H1 (cell line): ENCODE results near the gene RNF4. TPM values are rescaled to one million over a fixed set of nuclear protein-coding genes. Genes with fewer than 3 reads are reported as not detected.

Experiments used
- CTCF ChIA-PET: fragments of 300-600 bp; sonication (Branson Sonifier 250); formaldehyde crosslinking; loops from one replicate; lab custom pipeline; 2021; ENCODE audit not compliant: partially characterized antibody; lab: Charles Lee
- POLR2A ChIA-PET: fragments of 300-600 bp; sonication (Branson Sonifier 250); formaldehyde crosslinking; loops from one replicate; lab custom pipeline; 2021; ENCODE audit warnings: inconsistent platforms; ENCODE audit not compliant: partially characterized antibody; lab: Charles Lee
- DNase-seq, 2 experiments: peaks; one replicate each; pipeline versions ENCODE4 v3.0.0 to v3.0.0-alpha.2; 2010 to 2022; ENCODE audit warnings: low spot score in 2 of 2, low read depth in 1 of 2, mixed read lengths in 1 of 2
- FAIRE-seq: peaks from 2 replicates; lab custom pipeline; 2011; peaks lifted over from hg19 to GRCh38; lab: Jason Lieb, UNC
- H2AFZ ChIP-seq: 2 replicates; pipeline ENCODE4 v1.8.1; 2012; ENCODE audit warnings: low read length, inconsistent platforms
- H2AK5ac ChIP-seq: 2 replicates; pipeline ENCODE4 v1.6.1; 2013; ENCODE audit warnings: low read depth, low read length
- H2BK120ac ChIP-seq: replicated peaks from 2 replicates; pipeline ENCODE3; 2013; ENCODE audit warnings: low read depth, low read length, inconsistent platforms
- H2BK12ac ChIP-seq: 2 replicates; pipeline ENCODE4 v1.6.1; 2013; ENCODE audit warnings: low read depth, low read length
- H2BK15ac ChIP-seq: 2 replicates; pipeline ENCODE4 v1.6.1; 2013; ENCODE audit warnings: low read length
- H2BK20ac ChIP-seq: 2 replicates; pipeline ENCODE4 v1.6.1; 2013; ENCODE audit warnings: low read length
- H2BK5ac ChIP-seq: 2 replicates; pipeline ENCODE4 v1.6.1; 2013; ENCODE audit warnings: low read depth, low read length
- H3K14ac ChIP-seq: 2 replicates; pipeline ENCODE4 v1.6.1; 2013; ENCODE audit warnings: inconsistent platforms; ENCODE audit not compliant: insufficient read length
- H3K18ac ChIP-seq: 2 replicates; pipeline ENCODE4 v1.6.1; 2013; ENCODE audit warnings: low read length; ENCODE audit errors: extremely low read depth
- H3K23ac ChIP-seq: 2 replicates; pipeline ENCODE4 v1.6.1; 2013; ENCODE audit warnings: inconsistent platforms; ENCODE audit not compliant: insufficient read length
- H3K23me2 ChIP-seq: 2 replicates; pipeline ENCODE4 v1.6.1; 2013; ENCODE audit warnings: low read depth, low read length
- H3K27ac ChIP-seq: 2 replicates; pipeline ENCODE4 v1.6.1; 2011; ENCODE audit warnings: low read depth, low read length, inconsistent platforms
- H3K27me3 ChIP-seq, 4 experiments: replicated peaks in 1 of 4; 1 replicate in 1 of 4; 2 replicates in 3 of 4; pipeline versions ENCODE4 v1.6.1 to v1.8.1; 2011 to 2013; ENCODE audit warnings: low read length in 3 of 4, mild to moderate bottlenecking in 3 of 4, inconsistent platforms in 2 of 4, mixed read lengths in 2 of 4, moderate library complexity in 1 of 4; ENCODE audit not compliant: control insufficient read depth in 3 of 4, insufficient read depth in 3 of 4; ENCODE audit errors: extremely low read depth in 1 of 4
- H3K36me3 ChIP-seq, 4 experiments: 2 replicates each; pipeline versions ENCODE4 v1.6.1 to v1.8.1; 2011 to 2013; ENCODE audit warnings: mild to moderate bottlenecking in 4 of 4, low read length in 3 of 4, moderate library complexity in 2 of 4, control low read depth in 1 of 4, inconsistent platforms in 1 of 4; ENCODE audit not compliant: insufficient read depth in 4 of 4, control insufficient read depth in 2 of 4
- H3K4ac ChIP-seq: replicated peaks from 2 replicates; pipeline ENCODE3; 2013; ENCODE audit warnings: low read length, low read depth, mixed read lengths, inconsistent platforms; ENCODE audit not compliant: insufficient read length
- H3K4me1 ChIP-seq, 4 experiments: replicated peaks in 1 of 4; 1 replicate in 1 of 4; 2 replicates in 3 of 4; pipeline versions ENCODE4 v1.6.1 to v1.8.1; 2011 to 2013; ENCODE audit warnings: low read length in 3 of 4, inconsistent platforms in 2 of 4, mixed read lengths in 1 of 4; ENCODE audit not compliant: insufficient read depth in 4 of 4, control insufficient read depth in 3 of 4
- H3K4me2 ChIP-seq, 2 experiments: 2 replicates each; pipeline versions ENCODE4 v1.6.1 to v1.8.1; 2011 to 2013; ENCODE audit warnings: low read depth in 2 of 2, low read length in 2 of 2, control low read depth in 1 of 2, inconsistent platforms in 1 of 2, mild to moderate bottlenecking in 1 of 2; ENCODE audit not compliant: insufficient read depth in 1 of 2
- H3K4me3 ChIP-seq, 4 experiments: fragments of 200-600, 300-600 bp in 1 of 4; sonication (generic), shearing (Covaris generic), sonication (Bioruptor Twin) in 1 of 4; 2 replicates each; pipeline versions ENCODE4 v1.5.1 to v1.8.1; 2011 to 2016; ENCODE audit warnings: low read length in 4 of 4, low read depth in 3 of 4, control low read depth in 2 of 4, inconsistent platforms in 2 of 4, mild to moderate bottlenecking in 2 of 4, mixed read lengths in 1 of 4, moderate library complexity in 1 of 4; ENCODE audit not compliant: insufficient read depth in 2 of 4; ENCODE audit errors: extremely low read depth in 1 of 4
- H3K56ac ChIP-seq: replicated peaks from 2 replicates; pipeline ENCODE3; 2013; ENCODE audit warnings: low read depth, mild to moderate bottlenecking, mixed read lengths, low read length, inconsistent platforms; ENCODE audit not compliant: insufficient read length
- H3K79me1 ChIP-seq: 2 replicates; pipeline ENCODE4 v1.6.1; 2013; ENCODE audit warnings: low read depth, low read length, control low read depth
- H3K79me2 ChIP-seq, 2 experiments: 2 replicates each; pipeline versions ENCODE4 v1.6.1 to v1.8.1; 2012 to 2013; ENCODE audit warnings: low read length in 2 of 2, mild to moderate bottlenecking in 2 of 2, inconsistent platforms in 1 of 2; ENCODE audit not compliant: insufficient read depth in 2 of 2, control insufficient read depth in 1 of 2
- H3K9ac ChIP-seq, 4 experiments: replicated peaks in 1 of 4; 1 replicate in 1 of 4; 2 replicates in 3 of 4; pipeline versions ENCODE4 v1.6.1 to v1.8.1; 2011 to 2013; ENCODE audit warnings: low read depth in 3 of 4, low read length in 3 of 4, control low read depth in 2 of 4, mild to moderate bottlenecking in 2 of 4, moderate library complexity in 2 of 4, inconsistent platforms in 1 of 4; ENCODE audit errors: extremely low read depth in 1 of 4
- H3K9me3 ChIP-seq, 2 experiments: 2 replicates each; pipeline versions ENCODE4 v1.6.1 to v1.8.1; 2012 to 2013; ENCODE audit warnings: mild to moderate bottlenecking in 2 of 2, moderate library complexity in 2 of 2, control low read depth in 1 of 2, inconsistent platforms in 1 of 2, low read depth in 1 of 2, low read length in 1 of 2, mixed read lengths in 1 of 2; ENCODE audit not compliant: insufficient read depth in 2 of 2
- H4K20me1 ChIP-seq, 2 experiments: replicated peaks in 1 of 2; 2 replicates each; pipeline versions ENCODE3 to v1.8.1; 2011 to 2013; ENCODE audit warnings: inconsistent platforms in 2 of 2, low read length in 2 of 2, mild to moderate bottlenecking in 1 of 2; ENCODE audit not compliant: insufficient read depth in 2 of 2, control insufficient read depth in 1 of 2
- H4K5ac ChIP-seq: 2 replicates; pipeline ENCODE4 v1.6.1; 2013; ENCODE audit warnings: low read length, low read depth, mixed read lengths, inconsistent platforms; ENCODE audit not compliant: insufficient read length
- H4K8ac ChIP-seq: 2 replicates; pipeline ENCODE4 v1.8.0; 2013; ENCODE audit warnings: mild to moderate bottlenecking, moderate library complexity, low read length, inconsistent platforms; ENCODE audit not compliant: insufficient read depth; ENCODE audit errors: extremely low read depth
- H4K91ac ChIP-seq: replicated peaks from 2 replicates; pipeline ENCODE3; 2013; ENCODE audit warnings: low read length, mixed read lengths, inconsistent platforms; ENCODE audit not compliant: insufficient read length
- ATF2 ChIP-seq: IDR thresholded peaks from 2 replicates; pipeline ENCODE4 v1.6.1; 2012; ENCODE audit warnings: low read length, inconsistent platforms
- BCL11A ChIP-seq, 2 experiments: IDR thresholded peaks; one replicate each; pipeline ENCODE4 v1.6.1; 2011; ENCODE audit warnings: low read depth in 2 of 2, low read length in 2 of 2, mild to moderate bottlenecking in 2 of 2
- JUND ChIP-seq: IDR thresholded peaks from 2 replicates; pipeline ENCODE4 v1.6.1; 2011; ENCODE audit warnings: mild to moderate bottlenecking, improper control_type of control experiment, low read length
- MAX ChIP-seq: IDR thresholded peaks from 2 replicates; pipeline ENCODE4 v1.6.1; 2012; ENCODE audit warnings: inconsistent platforms
- SP2 ChIP-seq: IDR thresholded peaks from 2 replicates; pipeline ENCODE4 v1.6.1; 2012; ENCODE audit warnings: mild to moderate bottlenecking, low read length, inconsistent platforms
- YY1 ChIP-seq: IDR thresholded peaks from 2 replicates; pipeline ENCODE4 v1.6.1; 2011; ENCODE audit warnings: low read depth, mild to moderate bottlenecking, low read length
- WGBS, 2 experiments: shearing (Covaris generic) in 1 of 2; methylation state at CpG; one replicate each; pipeline versions ENCODE4 v1.1.6 to v1.1.7; 2013 to 2015; ENCODE audit warnings: low lambda C conversion rate in 2 of 2, mixed read lengths in 2 of 2, inconsistent platforms in 1 of 2, low coverage in 1 of 2, missing lambda C conversion rate in 1 of 2; ENCODE audit not compliant: insufficient replicate concordance in 2 of 2, insufficient coverage in 1 of 2, insufficient read length in 1 of 2; ENCODE audit errors: extremely low coverage in 1 of 2, missing lambda C conversion rate in 1 of 2; 5-methylcytosine and 5-hydroxymethylcytosine counted together
- polyA plus RNA-seq, 7 experiments: library from polyadenylated mRNA; depleted of rRNA in 3 of 7; stranded (reverse) in 5 of 7; unstranded in 2 of 7; fragments of >200 nt in 5 of 7; fragments of 200-250 nt in 2 of 7; gene quantifications; 1 replicate in 5 of 7; 2 replicates in 1 of 7; 4 replicates in 1 of 7; pipeline versions ENCODE4 v1.2.1 to v1.2.3, GENCODE V29; 2011 to 2013; ENCODE audit warnings: missing spikeins in 2 of 7, mixed read lengths in 2 of 7
- total RNA-seq: library from RNA; stranded (reverse); fragmentation: NEBNext Ultra II Directional; extraction: Animal tissue kit (Norgen Biotek cat#: 25700); gene quantifications from 2 replicates; pipeline ENCODE4 v1.2.1, GENCODE V29; 2021

RNF4 gene
- total and polyA plus RNA-seq, 2 of the 8 experiments (the other 6 are each of a cell fraction or from before 2014, with no cell fraction given): 68.2 to 78.9 TPM

DNA sequence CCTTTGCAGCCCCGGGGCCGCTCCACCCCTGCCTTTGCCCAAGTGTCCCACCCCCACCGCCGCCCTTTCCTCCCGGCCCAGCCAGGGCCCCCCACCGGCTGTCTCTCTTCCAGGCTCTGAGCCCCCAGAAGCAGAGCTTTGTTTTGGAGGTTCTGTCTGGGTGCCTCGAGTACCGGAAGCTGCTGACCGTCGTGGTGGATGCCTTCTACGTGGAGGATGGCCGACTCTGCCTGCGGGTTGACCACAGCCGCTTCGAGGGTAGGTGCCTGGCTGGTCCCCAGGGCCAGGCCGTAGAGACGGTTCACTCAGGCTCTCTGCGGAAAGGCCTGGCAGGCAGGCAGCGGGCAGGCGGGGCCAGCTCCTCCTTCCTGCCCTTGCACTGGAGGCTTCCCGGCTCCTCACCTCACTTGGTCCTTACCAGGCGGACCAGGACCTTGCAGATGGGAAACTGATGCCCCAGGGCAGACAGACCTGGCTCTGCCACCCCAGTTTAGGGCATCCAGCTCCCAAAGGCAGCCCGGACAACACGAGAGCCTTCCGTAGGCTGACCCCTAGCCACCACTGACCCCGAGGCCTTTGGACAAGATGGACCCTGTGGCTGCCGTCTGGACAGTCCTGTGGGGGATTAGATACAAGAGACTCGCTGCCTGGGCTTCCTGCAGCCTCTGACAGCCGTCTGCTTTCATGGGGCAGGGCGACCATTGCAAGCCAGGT lies 32.0 kb upstream of the RNF4 start:
- H3K23me2 ChIP-seq: no peaks in the 10 kb centered on the region
- no peaks in the 10 kb centered on the region for H3K79me1 ChIP-seq
- H3K4ac ChIP-seq: no peak overlapping the region
- H3K14ac ChIP-seq: no peak overlapping the region
- H3K23ac ChIP-seq: no peak overlapping the region
- CTCF ChIA-PET: interaction anchor here (1.1 to 4.2 kb wide), 8 partner anchors 10 to 217 kb away, joined by 3 to 20 read pairs (median 6); no protein-coding TSS in a partner anchor
- H4K8ac ChIP-seq: no peak overlapping the region
- no peak overlapping the region for H3K4me3 ChIP-seq
- H4K20me1 ChIP-seq: no peaks in the 10 kb centered on the region
- no peak overlapping the region; the same call in 1 of the 2 replicates for H3K18ac ChIP-seq
- H3K56ac ChIP-seq: no peak overlapping the region
- H2BK5ac ChIP-seq: no peak overlapping the region
- no peak overlapping the region for H2AK5ac ChIP-seq
- peak overlapping the region; percentile 60; the same call in 1 of the 2 replicates for H2BK12ac ChIP-seq
- 93% methylated on average over 23 of the region's 30 CpGs; no CpG with 5 or more reads in 1 of the 2 experiments for WGBS, 2 experiments
- H3K4me1 ChIP-seq: peaks cover 0 to 7% (median 0%) of the 10 kb centered on the region in 4 experiments; a peak in 5 of 7 replicates
- H3K9me3 ChIP-seq: no peaks in the 10 kb centered on the region
- no peaks in the 10 kb centered on the region for H3K79me2 ChIP-seq
- no peak overlapping the region for H4K91ac ChIP-seq
- H3K9ac ChIP-seq: no peak overlapping the region
- H3K27me3 ChIP-seq: no peaks in the 10 kb centered on the region
- H2AFZ ChIP-seq: no peak overlapping the region
- FAIRE-seq: no peak
- TF ChIP-seq MAX (no peak), YY1 (no peak), BCL11A (IDR thresholded peaks at IDR 0.05; ENCODE audit: low read depth in 2 of 2, low read length in 2 of 2) (no peak), SP2 (no peak), JUND (no peak), ATF2 (no peak)
- peak in 1 of 2 experiments; percentile 51 for DNase-seq
- no peaks in the 10 kb centered on the region for H3K36me3 ChIP-seq
- POLR2A ChIA-PET: interaction anchor here (0.9 kb wide), 1 partner anchor 32 kb away, joined by 3 read pairs; the partner anchor contains the start of gene RNF4
- no peak overlapping the region for H3K27ac ChIP-seq
- no peak overlapping the region for H2BK20ac ChIP-seq
- no peak overlapping the region; the same call in 1 of the 2 replicates for H2BK15ac ChIP-seq
- no peak overlapping the region for H3K4me2 ChIP-seq
- H2BK120ac ChIP-seq: no peak overlapping the region
- no peak overlapping the region for H4K5ac ChIP-seq
